ENCODE results near the gene THRSP. TPM values are rescaled to one million over a fixed set of nuclear protein-coding genes. Genes with fewer than 3 reads are reported as not detected.
"Not testable (repeated sequence)": the region's sequence is repeated elsewhere in the genome, so short reads cannot be mapped to it uniquely, and the experiment has no call there.

The THRSP gene
- total RNA-seq, 1 experiment from 2014 or later: not detected

- BruUV-seq (replicated peaks): no TSS peak
- Mint-ChIP-seq H3K4me3 (ENCODE audit: unreplicated experiment) (no peak overlapping the region), H3K36me3 (ENCODE audit: insufficient read depth, unreplicated experiment) (peaks cover 9% of the 10 kb centered on the region), H3K27ac (ENCODE audit: low read depth, unreplicated experiment) (no peak overlapping the region), H3K9me3 (ENCODE audit: unreplicated experiment) (no peaks in the 10 kb centered on the region), H3K4me1 (ENCODE audit: insufficient read depth, unreplicated experiment) (peaks cover 26% of the 10 kb centered on the region), H3K27me3 (ENCODE audit: insufficient read depth, unreplicated experiment) (no peaks in the 10 kb centered on the region)
- ChIA-PET POLR2A (interaction anchor here (1.0 to 3.1 kb wide), 3 partner anchors 29 to 86 kb away, joined by 5 to 28 read pairs (median 24); partner anchors contain the start of genes ALG8 and INTS4), CTCF (interaction anchor here (0.6 to 2.4 kb wide), 3 partner anchors 35 to 58 kb away, joined by 3 to 10 read pairs (median 3); no protein-coding TSS in a partner anchor)
- no peak for DNase-seq (ENCODE audit: unreplicated experiment)
- no peak for TF ChIP-seq CTCF (IDR thresholded peaks at IDR 0.05; ENCODE audit: unreplicated experiment)
- intact Hi-C loops (cut with micrococcal nuclease): no loop called here
Measured at GRCh38 chr11:78080818-78081495, 17.3 kb downstream of the THRSP start.

- TF ChIP-seq CTCF (IDR thresholded peaks at IDR 0.05; ENCODE audit: unreplicated experiment): no peak
- no peak overlapping the region for H3K27ac Mint-ChIP-seq (ENCODE audit: low read depth, unreplicated experiment)
- ChIA-PET CTCF (no interaction called here), POLR2A (no interaction called here)
- H3K4me1 Mint-ChIP-seq (ENCODE audit: insufficient read depth, unreplicated experiment): peaks cover 22% of the 10 kb centered on the region
- no TSS peak for BruUV-seq (replicated peaks)
- H3K27me3 Mint-ChIP-seq (ENCODE audit: insufficient read depth, unreplicated experiment): no peaks in the 10 kb centered on the region
- H3K9me3 Mint-ChIP-seq (ENCODE audit: unreplicated experiment): no peaks in the 10 kb centered on the region
- no peak for DNase-seq (ENCODE audit: unreplicated experiment)
- H3K36me3 Mint-ChIP-seq (ENCODE audit: insufficient read depth, unreplicated experiment): peaks cover 9% of the 10 kb centered on the region
- intact Hi-C loops (cut with micrococcal nuclease): no loop called here
- H3K4me3 Mint-ChIP-seq (ENCODE audit: unreplicated experiment): no peak overlapping the region
Measured at GRCh38 chr11:78081583-78081982, 17.9 kb downstream of the THRSP start.

- Mint-ChIP-seq H3K27ac (ENCODE audit: low read depth, unreplicated experiment) (no peak overlapping the region), H3K4me1 (ENCODE audit: insufficient read depth, unreplicated experiment) (peaks cover 18% of the 10 kb centered on the region), H3K27me3 (ENCODE audit: insufficient read depth, unreplicated experiment) (no peaks in the 10 kb centered on the region), H3K36me3 (ENCODE audit: insufficient read depth, unreplicated experiment) (peaks cover 9% of the 10 kb centered on the region), H3K9me3 (ENCODE audit: unreplicated experiment) (no peaks in the 10 kb centered on the region), H3K4me3 (ENCODE audit: unreplicated experiment) (no peak overlapping the region)
- no peak for DNase-seq (ENCODE audit: unreplicated experiment)
- no TSS peak for BruUV-seq (replicated peaks)
- intact Hi-C loops (cut with micrococcal nuclease): no loop called here
- TF ChIP-seq CTCF (IDR thresholded peaks at IDR 0.05; ENCODE audit: unreplicated experiment): no peak
- POLR2A ChIA-PET: no interaction called here
- CTCF ChIA-PET: no interaction called here
Measured at GRCh38 chr11:78082146-78082545, 18.5 kb downstream of the THRSP start.

GRCh38 chr11:78083021-78083420 is 19.4 kb downstream of the THRSP start:
- H3K36me3 Mint-ChIP-seq (ENCODE audit: insufficient read depth, unreplicated experiment): peaks cover 2% of the 10 kb centered on the region
- ChIA-PET POLR2A (no interaction called here), CTCF (interaction anchor here (0.6 kb wide), 1 partner anchor 485 kb away, joined by 3 read pairs; no protein-coding TSS in a partner anchor)
- H3K9me3 Mint-ChIP-seq (ENCODE audit: unreplicated experiment): no peaks in the 10 kb centered on the region
- H3K27ac Mint-ChIP-seq (ENCODE audit: low read depth, unreplicated experiment): no peak overlapping the region
- no peak for DNase-seq (ENCODE audit: unreplicated experiment)
- no peaks in the 10 kb centered on the region for H3K27me3 Mint-ChIP-seq (ENCODE audit: insufficient read depth, unreplicated experiment)
- no peak overlapping the region for H3K4me3 Mint-ChIP-seq (ENCODE audit: unreplicated experiment)
- peaks cover 13% of the 10 kb centered on the region for H3K4me1 Mint-ChIP-seq (ENCODE audit: insufficient read depth, unreplicated experiment)
- intact Hi-C loops (cut with micrococcal nuclease): no loop called here
- TF ChIP-seq CTCF (IDR thresholded peaks at IDR 0.05; ENCODE audit: unreplicated experiment): no peak
- BruUV-seq (replicated peaks): no TSS peak

GRCh38 chr11:78084506-78084905 is 20.8 kb downstream of the THRSP start:
- BruUV-seq (replicated peaks); H3K4me1 Mint-ChIP-seq (ENCODE audit: insufficient read depth, unreplicated experiment); H3K27me3 Mint-ChIP-seq (ENCODE audit: insufficient read depth, unreplicated experiment); H3K27ac Mint-ChIP-seq (ENCODE audit: low read depth, unreplicated experiment); POLR2A ChIA-PET; H3K9me3 Mint-ChIP-seq (ENCODE audit: unreplicated experiment); DNase-seq (ENCODE audit: unreplicated experiment); H3K4me3 Mint-ChIP-seq (ENCODE audit: unreplicated experiment); H3K36me3 Mint-ChIP-seq (ENCODE audit: insufficient read depth, unreplicated experiment); CTCF ChIA-PET; intact Hi-C loops (cut with micrococcal nuclease): not testable (repeated sequence)

Data from MCF 10A (cell line).